ENCODE data around the gene EMC9. TPM values are rescaled to one million over a fixed set of nuclear protein-coding genes. Genes with fewer than 3 reads are reported as not detected.

The EMC9 gene
- polyA plus RNA-seq, 3 donors from 2014 or later, result 14.2 to 19.0 (median 17.6) TPM

DNA sequence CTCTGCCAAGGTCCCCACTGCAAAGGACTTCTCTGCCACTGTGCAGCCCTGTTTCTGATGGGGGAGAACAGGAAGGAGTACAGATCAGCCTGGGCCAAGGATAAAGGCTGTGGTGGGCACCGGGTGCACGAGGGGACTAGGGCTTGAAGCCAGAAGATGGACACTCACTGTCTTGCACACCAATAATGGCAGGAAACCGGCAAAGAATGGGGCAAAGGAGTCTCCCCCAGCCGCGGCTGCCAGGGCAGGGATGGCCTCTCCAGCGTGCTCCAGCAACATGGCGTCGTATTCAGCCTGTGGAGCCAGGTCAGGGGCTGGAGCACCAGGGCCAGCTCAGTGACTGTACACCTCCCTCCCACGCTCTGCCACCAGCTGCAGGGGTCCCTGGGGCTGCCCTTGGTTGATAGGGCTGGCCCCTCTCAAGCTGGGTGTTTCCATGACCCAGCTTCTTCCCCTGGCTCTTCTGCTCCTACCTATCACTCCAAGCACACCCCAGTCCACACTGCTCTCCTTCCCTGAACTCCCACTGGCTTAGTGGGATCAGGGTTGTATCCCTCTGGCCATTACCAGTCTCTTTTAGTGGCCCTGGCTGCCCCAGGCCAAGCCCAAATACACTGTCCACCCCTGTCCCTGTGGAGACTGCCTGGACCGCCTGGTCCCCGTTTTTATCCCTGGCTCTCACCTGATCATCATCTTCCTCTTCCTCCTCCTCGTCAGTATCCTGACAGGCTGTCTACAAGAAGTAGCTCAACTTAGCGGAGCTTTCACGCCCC, 40.9 kb upstream of the EMC9 start:
- Mint-ChIP-seq H3K4me3 (no peak overlapping the region), H3K36me3 (peaks cover 0 to 18% (median 3%) of the 10 kb centered on the region in 3 donors), H3K9me3 (no peaks in the 10 kb centered on the region), H3K27ac (peak overlapping the region in 5 of 6 donors; percentile 16 to 83 (median 53)), H3K27me3 (ENCODE audit: low read depth in 3 of 3) (peaks cover 6 to 8% (median 7%) of the 10 kb centered on the region in 3 donors), H3K4me1 (peaks cover 5 to 6% of the 10 kb centered on the region in 2 donors)
- DNase-seq, result no peak

- Mint-ChIP-seq H3K27ac (peak overlapping the region in 1 of 6 donors; percentile 46), H3K9me3 (no peaks in the 10 kb centered on the region), H3K36me3 (peaks cover 0 to 18% (median 3%) of the 10 kb centered on the region in 3 donors), H3K27me3 (ENCODE audit: low read depth in 3 of 3) (peaks cover 7 to 9% (median 8%) of the 10 kb centered on the region in 3 donors), H3K4me1 (peaks cover 0 to 1% of the 10 kb centered on the region in 2 donors), H3K4me3 (no peak overlapping the region)
- no peak for DNase-seq
These were observed 40.1 kb upstream of the EMC9 start for GRCh38 chr14:24181371-24182077.

DNA sequence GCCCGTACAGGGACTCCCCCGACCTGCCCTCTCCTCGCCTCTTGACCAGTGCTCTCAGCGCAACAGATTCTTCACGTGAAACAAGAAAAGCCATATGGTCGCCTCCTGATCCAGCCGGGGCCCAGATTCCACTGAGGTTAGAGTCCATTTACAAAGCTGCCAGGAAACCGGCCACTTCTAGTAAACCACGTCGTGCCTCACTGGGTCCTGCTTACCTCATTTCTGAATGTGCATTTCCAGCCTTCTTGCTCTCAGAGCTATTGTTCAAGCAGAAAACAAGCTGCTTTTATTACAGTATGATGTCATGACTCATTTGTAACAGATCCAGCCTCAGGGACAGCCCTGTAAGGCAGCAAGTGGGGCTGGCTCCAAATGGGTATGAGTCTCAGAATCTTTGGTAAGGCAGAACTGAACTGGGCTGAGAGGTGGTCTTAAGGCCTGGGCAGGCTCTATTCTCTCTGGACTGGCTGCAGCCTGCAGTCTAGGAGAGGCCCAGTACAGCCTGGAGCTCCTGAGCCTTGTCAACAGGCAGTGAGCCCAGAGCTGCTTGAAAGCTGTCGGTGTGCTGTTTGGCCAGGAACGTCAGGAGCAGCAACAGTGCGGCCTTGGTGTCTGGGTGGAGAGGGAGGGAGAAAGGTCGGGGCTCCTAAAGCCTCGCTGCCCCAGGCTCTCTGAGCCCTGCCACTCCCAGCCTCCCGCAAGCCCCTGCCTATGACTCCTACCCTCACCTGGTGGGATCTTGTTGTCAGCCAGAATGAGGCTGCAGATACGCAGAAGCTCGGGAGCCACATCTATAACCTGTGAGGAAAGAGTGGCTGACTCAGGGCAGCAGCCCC, 38.8 kb upstream of the EMC9 start:
- Mint-ChIP-seq H3K36me3 (peaks cover 0 to 18% (median 3%) of the 10 kb centered on the region in 3 donors), H3K27me3 (ENCODE audit: low read depth in 3 of 3) (peaks cover 6 to 9% (median 8%) of the 10 kb centered on the region in 3 donors), H3K9me3 (peaks cover 0 to under 1% (median 0%) of the 10 kb centered on the region in 6 donors), H3K4me3 (no peak overlapping the region), H3K4me1 (no peaks in the 10 kb centered on the region), H3K27ac (peak overlapping the region in 4 of 6 donors; percentile 5 to 69 (median 46))
- no peak for DNase-seq

DNA sequence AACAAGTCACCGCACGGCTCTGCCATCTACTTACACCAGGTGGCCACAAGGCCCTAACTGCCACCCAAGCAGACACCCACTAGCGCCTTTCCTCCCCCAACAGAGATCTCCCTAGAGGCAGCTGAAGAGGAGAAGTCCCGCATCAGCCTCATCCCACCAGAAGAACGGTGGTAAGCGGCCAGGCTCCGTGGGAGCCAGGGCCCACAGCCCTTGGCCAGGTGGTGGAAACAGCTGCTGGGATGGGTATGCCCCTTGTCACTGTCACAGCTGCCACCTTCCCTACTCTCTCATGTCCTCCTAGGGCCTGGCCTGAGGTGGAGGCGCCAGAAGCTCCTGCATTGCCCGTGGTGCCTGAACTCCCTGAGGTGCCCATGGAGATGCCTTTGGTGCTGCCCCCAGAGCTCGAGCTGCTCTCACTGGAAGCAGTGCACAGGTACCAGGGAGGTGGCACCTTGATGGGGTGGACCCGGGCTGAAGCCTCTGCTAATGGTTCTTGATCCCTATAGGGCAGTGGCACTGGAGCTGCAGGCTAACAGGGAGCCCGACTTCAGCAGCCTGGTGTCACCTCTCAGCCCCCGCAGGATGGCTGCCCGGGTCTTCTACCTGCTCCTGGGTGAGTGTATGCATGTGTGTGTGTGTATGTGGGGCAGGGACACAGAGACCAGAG, 38.0 kb upstream of the EMC9 start:
- peaks cover 3 to 22% (median 4%) of the 10 kb centered on the region in 3 donors for H3K36me3 Mint-ChIP-seq
- no peak overlapping the region for H3K4me3 Mint-ChIP-seq

GRCh38 chr14:24178399-24179178, 37.2 kb upstream of the EMC9 start:
- peak overlapping the region in 2 of 6 donors; percentile 7 to 40 for H3K27ac Mint-ChIP-seq
- no peak overlapping the region for H3K4me3 Mint-ChIP-seq
- H3K4me1 Mint-ChIP-seq, result peaks cover under 1% of the 10 kb centered on the region in 2 donors
- peaks cover 3 to 24% (median 4%) of the 10 kb centered on the region in 3 donors for H3K36me3 Mint-ChIP-seq
- peaks cover 0 to 1% (median 0%) of the 10 kb centered on the region in 6 donors for H3K9me3 Mint-ChIP-seq
- H3K27me3 Mint-ChIP-seq (ENCODE audit: low read depth in 3 of 3), result peaks cover 4 to 12% (median 6%) of the 10 kb centered on the region in 3 donors
- no peak for DNase-seq

More for the DNA sequence above, 38.0 kb upstream of the EMC9 start:
- Mint-ChIP-seq H3K9me3 (peaks cover 0 to 1% (median 0%) of the 10 kb centered on the region in 6 donors), H3K27ac (peak overlapping the region in 3 of 6 donors; percentile 7 to 40 (median 37)), H3K27me3 (ENCODE audit: low read depth in 3 of 3) (peaks cover 4 to 9% (median 5%) of the 10 kb centered on the region in 3 donors), H3K4me1 (no peaks in the 10 kb centered on the region)
- no peak for DNase-seq

- Mint-ChIP-seq H3K4me3 (no peak overlapping the region), H3K27me3 (ENCODE audit: low read depth in 3 of 3) (peaks cover 4 to 12% (median 6%) of the 10 kb centered on the region in 3 donors), H3K9me3 (peaks cover 0 to 1% (median 0%) of the 10 kb centered on the region in 6 donors), H3K4me1 (peaks cover 2 to 7% of the 10 kb centered on the region in 2 donors), H3K27ac (no peak overlapping the region), H3K36me3 (peaks cover 3 to 24% (median 4%) of the 10 kb centered on the region in 3 donors)
- no peak for DNase-seq
These were observed 36.5 kb upstream of the EMC9 start for GRCh38 chr14:24177891-24178290.

DNA sequence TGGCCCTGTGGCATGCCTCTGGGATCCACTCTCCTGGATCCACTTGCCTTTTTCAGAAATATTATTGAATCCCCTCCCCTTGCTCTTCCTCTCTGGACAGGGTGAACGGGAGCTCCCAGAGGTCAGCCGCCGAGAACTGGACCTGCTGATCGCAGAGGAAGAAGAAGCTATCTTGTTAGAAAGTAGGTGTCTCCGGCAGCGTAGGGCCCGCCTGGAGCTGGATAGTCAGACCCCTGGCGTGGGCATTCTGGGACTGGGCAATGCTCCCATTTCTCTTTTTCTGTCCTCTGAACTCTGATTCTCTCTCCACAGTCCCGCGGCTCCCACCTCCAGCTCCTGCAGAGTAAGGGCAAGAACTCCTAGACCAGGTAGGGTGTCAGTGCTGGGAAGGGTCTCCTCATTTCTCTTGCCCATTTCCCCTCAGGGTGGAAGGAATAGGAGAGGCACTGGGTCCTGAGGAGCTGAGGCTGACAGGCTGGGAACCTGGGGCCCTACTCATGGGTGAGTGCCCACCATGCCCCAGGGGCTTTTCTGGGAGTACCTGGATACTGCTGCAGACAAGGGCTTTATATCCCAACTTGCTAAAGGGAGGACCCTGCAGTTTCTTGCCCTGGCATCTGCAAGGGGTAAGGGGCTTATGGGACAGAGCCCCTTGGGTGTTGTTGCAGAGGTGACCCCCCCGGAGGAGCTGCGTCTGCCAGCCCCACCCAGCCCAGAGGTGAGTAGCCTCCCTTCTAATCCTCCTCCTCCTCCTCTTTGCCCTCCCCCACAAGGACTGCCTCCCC, 35.8 kb upstream of the EMC9 start:
- Mint-ChIP-seq H3K4me3 (no peak overlapping the region), H3K9me3 (peaks cover 0 to 1% (median 0%) of the 10 kb centered on the region in 6 donors), H3K36me3 (peaks cover 0 to 19% (median 4%) of the 10 kb centered on the region in 3 donors), H3K27me3 (ENCODE audit: low read depth in 3 of 3) (peaks cover 0 to 11% (median 6%) of the 10 kb centered on the region in 3 donors), H3K27ac (peak overlapping the region in 1 of 6 donors; percentile 76), H3K4me1 (peaks cover 4 to 11% of the 10 kb centered on the region in 2 donors)
- no peak for DNase-seq

GRCh38 chr14:24176599-24176998, 35.2 kb upstream of the EMC9 start:
- H3K4me3 Mint-ChIP-seq, result no peak overlapping the region
- peaks cover under 1 to 10% (median 7%) of the 10 kb centered on the region in 3 donors for H3K27me3 Mint-ChIP-seq (ENCODE audit: low read depth in 3 of 3)
- H3K4me1 Mint-ChIP-seq, result peaks cover 10 to 17% of the 10 kb centered on the region in 2 donors
- H3K27ac Mint-ChIP-seq, result peak overlapping the region in 1 of 6 donors; percentile 76
- peaks cover 0 to 1% (median 0%) of the 10 kb centered on the region in 6 donors for H3K9me3 Mint-ChIP-seq
- peaks cover 0 to 19% (median 4%) of the 10 kb centered on the region in 3 donors for H3K36me3 Mint-ChIP-seq
- no peak for DNase-seq

GRCh38 chr14:24172871-24173281, 31.5 kb upstream of the EMC9 start:
- Mint-ChIP-seq H3K27me3 (ENCODE audit: low read depth in 3 of 3) (peaks cover 7 to 9% (median 8%) of the 10 kb centered on the region in 3 donors), H3K4me3 (peak overlapping the region; percentile 27 to 69 (median 56)), H3K4me1 (peaks cover 21 to 31% of the 10 kb centered on the region in 2 donors), H3K27ac (peak overlapping the region in 3 of 6 donors; percentile 47 to 73 (median 49)), H3K36me3 (peaks cover 7 to 15% (median 15%) of the 10 kb centered on the region in 3 donors), H3K9me3 (peaks cover 0 to 1% (median 0%) of the 10 kb centered on the region in 6 donors)
- DNase-seq, result no peak

- Mint-ChIP-seq H3K27ac (peak overlapping the region in 5 of 6 donors; percentile 26 to 85 (median 51)), H3K4me3 (peak overlapping the region; percentile 88 to 95 (median 93)), H3K27me3 (ENCODE audit: low read depth in 3 of 3) (peaks cover 7 to 10% (median 9%) of the 10 kb centered on the region in 3 donors), H3K4me1 (peaks cover 23 to 31% of the 10 kb centered on the region in 2 donors), H3K36me3 (peaks cover 11 to 20% (median 18%) of the 10 kb centered on the region in 3 donors), H3K9me3 (peaks cover 0 to 1% (median 0%) of the 10 kb centered on the region in 6 donors)
- DNase-seq, result no peak
These were observed 31.0 kb upstream of the EMC9 start for GRCh38 chr14:24172261-24172860.

Data from immature natural killer cell (primary cell).